Cerebellar nuclear complex (tissue), 1 donor: ENCODE data around the gene CFAP97.
"Not testable (repeated sequence)": the region's sequence is repeated elsewhere in the genome, so short reads cannot be mapped to it uniquely, and the experiment has no call there.

Experiments used
- DNase-seq, 2 experiments: peaks; one replicate each; lab custom pipeline; 2025; lab: John Stamatoyannopoulos, UW

CFAP97 gene

DNA sequence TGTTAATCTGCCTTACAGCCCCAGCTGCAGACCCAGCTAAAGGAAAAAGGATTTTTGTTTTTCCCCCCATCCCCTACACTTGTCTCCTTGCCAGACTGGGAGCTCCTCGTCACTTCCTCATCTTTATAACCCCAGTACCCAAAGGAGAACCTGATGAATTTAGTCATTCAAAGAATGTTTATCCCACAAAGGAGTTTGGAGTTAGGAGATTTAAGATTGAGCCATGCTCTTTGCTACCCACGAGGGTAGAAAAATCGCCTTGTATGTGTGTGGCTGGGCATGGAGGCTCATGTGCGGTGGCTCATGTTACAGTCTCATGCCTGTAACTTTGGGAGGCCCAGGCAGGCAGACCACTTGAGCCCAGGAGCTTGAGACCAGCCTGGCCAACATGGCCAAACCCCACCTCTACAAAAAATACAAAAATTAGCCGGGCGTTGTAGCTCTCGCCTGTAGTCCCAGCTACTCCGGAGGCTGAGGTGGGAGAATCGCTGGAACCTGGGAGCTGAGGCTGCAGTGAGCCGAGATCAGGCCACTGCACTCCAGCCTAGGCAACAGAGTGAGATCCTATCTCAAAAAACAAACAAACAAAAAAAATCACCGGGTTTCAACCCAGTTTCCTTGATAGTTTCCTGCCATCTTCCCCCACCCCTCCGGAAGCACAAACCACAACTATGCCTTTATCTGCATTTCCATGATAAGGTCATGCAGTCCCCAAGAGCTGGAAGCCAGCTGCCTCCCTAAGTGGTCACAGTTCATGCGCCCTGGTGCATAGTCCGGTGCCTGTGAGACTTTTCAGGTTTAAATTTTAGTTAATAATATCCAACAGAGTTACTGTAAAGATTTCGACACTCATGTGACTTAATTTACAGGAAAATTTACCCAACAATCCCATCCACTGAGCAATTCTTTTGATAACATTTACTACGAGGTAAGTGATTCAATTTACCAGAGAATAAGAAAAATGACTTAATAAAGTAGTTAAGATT is 1.5 kb downstream of the CFAP97 start:
- DNase-seq: no peak

DNA sequence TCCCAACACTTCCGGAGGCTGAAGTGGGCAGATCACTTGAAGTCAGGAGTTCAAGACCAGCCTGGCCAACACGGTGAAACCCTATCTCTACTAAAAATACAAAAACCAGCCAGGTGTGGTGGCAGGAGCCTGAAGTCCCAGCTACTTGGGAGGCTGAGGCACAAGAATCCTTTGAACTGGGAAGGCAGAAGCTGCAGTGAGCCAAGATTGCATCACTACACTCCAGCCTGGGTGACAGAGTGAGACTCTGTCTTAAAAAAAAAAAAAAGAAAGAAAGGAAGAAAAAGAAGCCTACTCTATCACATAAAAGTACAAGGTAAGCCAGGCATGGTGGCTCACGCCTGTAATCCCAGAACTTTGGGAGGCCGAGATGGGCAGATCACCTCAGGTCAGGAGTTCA is 5.6 kb downstream of the CFAP97 start:
- not testable (repeated sequence) for DNase-seq

DNA sequence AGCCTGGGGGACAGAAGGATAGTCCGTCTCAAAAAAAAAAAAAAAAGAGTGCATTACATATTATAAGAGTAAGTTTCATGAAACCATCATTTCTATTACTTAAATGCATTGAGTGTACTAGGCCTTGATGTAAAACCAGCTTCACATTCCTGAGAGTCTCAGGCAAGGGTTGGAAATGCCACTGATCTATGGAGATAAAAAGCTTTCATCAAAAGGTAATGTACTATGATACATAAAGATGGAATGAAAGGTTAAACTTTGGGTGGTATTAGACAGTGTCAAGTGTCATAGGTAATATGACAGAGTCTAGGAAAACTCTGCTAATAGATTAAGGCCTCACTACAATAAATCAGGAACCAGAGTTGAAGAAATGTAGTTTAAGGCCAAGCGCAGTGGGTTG is 7.4 kb downstream of the CFAP97 start:
- no peak for DNase-seq

DNA sequence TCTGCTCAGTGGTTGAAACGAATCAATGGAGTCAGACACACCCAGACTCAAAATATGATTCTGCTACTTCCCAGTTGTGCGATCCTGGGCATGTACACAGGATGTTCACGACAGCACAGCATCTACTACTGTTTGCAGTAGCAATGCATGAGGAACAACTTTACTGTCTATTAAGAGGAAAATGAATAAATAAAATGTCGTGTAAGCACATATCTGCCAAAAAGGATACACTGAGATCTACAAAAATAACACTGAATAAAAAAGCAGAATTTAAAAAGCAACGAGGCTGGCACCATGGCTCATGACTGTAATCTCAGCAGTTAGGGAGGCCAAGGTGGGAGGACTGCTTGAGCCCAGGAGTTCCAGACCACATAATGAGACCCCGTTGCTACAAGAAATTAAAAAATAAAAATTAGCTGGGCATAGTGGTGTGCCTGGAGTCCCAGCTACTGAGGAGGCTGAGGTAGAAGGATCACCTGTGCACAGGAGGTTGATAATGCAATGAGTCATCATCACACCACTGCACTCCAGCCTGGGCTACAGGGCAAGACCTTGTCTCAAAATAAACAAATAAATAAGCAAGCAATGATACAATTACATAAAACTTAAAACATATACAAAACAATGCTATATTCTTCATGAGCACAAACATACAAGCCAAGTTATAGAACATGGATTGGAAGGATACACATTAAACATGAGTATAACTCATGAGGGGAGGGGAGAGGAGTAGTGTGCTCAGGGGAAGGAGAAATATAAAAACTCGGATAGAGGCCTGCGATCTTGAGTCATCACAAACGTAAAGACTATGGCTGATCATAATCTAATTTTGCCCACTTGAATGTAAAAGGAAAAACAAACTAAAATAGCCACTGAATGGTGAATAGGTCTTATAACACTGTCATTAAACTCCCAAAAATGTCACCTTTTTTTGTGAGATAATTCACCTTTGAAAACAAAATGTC is 8.6 kb downstream of the CFAP97 start:
- DNase-seq: no peak

DNA sequence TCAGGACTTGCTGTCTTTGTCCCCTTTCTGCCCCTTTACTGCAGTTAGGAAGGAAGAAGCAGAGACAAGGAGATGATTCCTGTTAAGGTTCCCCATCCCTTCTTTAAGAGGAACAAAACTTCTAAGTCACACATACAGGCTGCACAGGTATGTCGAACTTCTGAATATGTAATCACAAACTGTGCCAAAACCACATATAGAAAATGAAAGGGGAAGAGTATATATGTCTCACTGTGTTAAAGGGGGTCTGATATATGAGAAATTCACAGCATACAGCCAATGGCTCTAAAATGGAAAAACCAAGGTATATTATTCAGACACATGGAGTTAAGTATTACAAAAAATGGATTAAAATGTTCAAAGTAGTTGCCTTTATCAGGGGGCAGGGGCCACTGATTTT is 11.7 kb downstream of the CFAP97 start:
- no peak for DNase-seq

DNA sequence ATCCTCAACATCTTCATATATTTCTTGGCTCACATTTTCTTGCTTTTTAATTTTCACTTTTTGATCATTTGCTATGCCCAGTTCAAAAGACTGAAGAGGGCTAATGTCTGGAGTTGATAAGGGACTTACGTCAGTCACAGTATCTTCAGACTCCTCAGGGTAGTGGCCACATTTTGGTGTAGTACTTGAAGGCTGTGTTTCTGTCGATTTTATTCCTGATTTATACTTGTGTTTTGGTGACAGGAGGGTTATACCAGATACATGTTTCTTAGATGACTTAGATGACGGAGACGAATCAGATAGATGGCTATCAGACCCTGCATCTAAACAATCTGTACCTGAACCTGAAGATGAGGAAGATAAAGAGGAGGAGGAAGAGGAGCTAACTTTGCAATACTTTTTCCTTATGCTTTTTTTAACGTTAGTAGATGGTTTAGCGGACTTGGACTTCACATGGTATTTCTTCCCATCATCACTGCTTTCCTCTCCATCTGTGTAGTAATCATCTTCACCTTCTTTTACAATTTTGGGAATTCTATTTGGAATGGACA is 13.4 kb downstream of the CFAP97 start:
- no peak for DNase-seq

DNA sequence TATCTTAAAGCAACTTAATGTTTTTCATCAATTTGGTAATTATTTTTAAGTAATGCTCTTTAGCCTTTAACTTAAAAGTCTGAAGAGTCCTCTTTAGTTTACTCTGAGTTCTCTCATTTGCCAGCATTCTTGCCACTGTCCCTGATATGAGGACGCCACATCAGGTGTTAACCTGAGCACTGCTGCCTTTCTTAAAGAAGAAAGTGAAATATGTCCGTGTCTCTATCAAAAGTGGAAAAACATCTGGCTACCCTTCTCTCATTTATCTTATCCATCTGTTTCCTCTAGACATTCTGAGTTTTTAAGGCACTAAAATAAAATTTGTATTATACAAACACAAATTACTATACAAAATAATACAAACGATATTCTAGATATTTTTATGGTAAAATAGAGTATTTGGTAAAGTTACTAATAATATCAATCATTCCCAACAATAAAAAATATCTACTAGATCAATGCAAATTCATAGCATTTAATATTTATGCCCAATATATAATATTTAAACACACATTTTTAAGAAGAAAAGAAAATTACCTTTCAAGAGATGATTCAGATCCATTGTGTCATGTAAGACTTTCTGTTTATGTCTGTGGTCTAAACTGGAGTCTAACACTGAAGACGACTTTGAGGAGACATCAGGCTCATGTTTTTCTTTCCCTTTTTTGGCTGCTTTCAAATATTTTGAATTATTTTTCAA is 14.0 kb downstream of the CFAP97 start:
- DNase-seq: no peak

DNA sequence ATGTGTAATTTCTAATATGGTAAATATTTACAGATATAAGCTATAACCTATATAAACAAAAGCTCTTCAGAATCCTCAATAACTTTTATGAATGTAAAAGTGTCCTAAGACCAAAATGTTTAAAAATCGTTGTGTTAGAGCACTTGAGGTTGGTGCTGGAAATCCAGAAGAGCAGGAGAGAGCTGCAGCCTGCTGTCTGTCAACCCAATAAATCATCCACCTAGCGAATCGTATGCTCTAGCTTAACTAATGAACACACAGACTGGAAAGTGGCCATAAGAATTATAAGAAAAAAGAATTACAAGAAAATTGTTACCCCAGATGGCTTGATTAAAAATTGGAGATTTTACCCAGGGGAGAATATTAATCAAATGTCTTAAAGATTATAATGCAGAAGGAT is 17.0 kb downstream of the CFAP97 start:
- no peak for DNase-seq

DNA sequence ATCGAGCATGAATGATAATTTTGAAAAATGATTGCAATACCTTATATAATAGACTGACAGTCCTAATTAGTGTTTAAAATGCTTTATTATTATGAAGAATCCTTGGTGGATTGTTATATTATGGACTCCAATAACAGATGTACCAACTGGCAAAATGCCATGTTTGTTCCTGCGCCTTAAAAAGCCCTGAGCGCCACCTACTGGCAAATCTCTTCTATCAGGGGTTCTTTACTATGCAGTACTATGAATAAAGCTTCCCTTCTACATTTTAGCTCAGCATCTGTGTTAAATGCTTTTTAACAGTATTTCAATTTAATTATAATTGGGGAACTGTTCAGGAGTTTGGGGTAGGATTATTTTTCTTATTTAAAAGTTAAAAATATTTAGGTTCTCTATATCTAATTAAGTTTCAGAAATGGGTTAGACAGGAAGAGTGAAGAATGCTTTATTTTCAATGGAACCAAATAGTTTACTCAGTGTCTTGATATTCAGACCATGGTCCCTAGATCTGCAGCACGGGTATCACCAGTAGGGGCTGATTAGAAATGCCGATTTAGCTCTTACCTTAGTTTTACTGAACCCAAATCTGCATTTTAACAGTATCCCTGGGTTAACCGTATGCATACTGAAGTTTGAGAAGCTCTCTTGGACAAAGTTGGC is 20.0 kb downstream of the CFAP97 start:
- peak in 1 of 2 experiments; percentile 56 for DNase-seq

DNA sequence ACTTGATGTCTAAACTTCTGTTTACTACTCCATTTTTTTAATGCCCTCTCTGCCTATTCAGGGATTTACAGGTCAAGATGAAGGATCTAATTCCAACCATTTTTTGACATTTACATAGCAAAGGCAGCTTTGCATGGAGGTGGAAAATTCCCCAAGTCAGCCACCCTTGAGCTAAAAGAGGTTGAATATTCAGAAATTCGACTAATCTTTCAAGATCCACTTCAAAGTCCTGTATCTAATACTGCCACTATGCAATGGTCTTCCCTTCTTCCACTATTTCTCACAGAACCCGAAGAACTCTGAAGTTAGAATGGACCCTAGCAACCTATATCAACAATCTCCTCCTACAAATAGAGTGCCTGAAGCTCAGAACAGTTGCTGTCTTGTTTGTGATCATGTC is 21.6 kb downstream of the CFAP97 start:
- DNase-seq: no peak

DNA sequence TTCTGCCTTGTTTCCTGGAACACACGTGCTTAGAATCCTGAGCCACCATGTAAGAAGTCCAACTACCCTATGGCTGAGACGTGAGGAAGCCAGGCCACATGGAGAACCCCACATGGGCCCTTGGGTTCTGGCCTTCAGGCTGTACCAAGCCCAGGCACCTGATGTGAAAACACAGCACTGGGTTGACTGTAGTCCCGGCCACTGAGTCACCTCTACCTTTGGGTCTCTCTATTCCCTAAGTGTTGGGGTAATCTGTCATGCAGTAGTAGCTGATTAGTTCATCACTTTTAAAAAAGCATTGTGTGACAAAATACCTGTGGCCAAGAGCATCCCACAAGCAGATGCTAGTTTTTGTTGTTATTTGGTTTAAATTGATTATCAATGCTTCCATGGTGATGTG is 24.3 kb downstream of the CFAP97 start:
- DNase-seq: no peak

DNA sequence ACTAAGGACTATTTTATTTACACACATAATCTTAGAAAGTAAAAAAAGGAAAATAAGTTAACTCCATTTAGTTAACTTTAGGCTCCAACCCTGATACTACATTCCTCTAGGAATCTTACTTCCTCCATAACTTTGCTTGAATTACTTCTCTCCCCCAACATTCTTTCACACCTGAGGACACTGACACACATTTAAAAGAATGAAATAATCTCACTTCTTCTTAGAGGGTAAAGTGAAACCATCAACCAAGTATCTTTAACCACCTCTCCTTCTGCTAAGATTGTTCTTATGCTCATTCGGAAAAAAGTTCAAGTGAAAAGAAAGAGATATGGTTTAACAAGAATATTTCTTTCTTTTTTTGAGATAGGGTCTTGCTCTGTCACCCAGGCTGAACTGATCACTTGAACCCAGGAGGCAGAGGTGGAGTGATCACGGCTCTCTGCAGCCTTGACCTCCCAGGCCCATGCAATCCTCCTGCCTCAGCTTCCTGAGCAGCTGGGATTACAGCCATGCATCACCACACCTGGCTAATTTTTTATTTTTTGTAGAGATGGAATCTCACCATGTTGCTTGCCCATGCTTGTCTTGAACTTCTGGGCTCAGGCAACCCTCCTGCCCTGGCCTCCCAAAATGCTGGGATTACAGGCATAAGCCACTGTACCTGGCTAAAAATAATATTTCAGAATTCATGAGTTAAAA is 32.3 kb downstream of the CFAP97 start:
- DNase-seq: no peak

DNA sequence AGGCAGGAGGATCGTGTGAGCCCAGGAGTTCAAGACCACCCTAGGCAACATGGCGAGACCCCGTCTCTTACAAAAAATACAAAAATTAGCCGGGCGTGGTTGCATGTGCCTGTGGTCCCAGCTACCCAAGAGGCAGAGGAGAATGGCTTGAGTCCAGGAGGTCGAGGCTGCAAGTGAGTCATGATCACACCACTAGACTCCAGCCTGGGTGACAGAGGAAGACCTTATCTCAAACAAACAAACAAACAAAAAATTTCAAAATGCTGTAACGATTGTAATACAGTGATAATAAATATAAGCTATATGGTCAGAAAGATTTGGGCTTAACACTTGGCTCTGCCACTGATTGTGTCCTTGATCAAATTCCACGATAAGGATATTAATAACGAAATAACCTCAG is 36.6 kb downstream of the CFAP97 start:
- DNase-seq: no peak

DNA sequence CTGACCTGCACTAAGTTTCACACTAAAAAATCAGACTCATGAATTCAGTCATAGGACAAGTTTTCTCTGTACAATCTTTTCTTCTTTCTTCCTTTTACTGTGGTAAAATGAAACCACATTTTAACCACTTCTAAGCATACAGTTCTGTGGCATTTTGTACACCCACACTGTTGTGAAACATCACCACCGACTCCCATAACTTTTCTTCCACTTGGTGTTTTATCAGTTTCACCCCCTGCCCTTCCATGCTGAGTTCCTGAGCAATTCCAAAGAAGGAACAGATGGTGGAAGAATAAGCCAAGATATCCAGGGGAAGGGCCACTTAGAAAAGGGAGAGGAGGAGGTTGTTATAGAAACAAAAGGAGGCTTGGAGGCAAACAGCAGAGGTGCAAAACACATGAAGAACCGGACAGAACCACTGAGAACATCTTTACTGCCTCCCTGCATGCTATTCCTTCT is 38.2 kb downstream of the CFAP97 start:
- DNase-seq: no peak

DNA sequence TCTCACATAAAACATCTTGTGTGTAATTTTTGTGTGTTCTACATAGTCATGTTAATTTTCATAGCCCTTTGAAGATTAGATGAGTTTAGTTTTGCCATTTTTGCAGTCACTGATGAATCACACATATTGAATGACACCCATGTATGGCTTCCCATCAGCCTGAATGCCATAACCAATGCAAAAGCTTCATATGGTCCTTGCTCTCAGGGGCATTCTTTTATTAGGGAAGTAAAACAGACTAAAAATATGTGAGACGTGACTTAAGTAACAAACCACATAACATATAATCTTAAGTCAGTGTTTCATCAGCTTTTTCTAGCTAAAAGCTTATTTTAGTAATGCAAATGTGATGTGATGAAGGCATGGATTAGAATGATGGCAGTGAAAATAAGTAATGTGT is 52.5 kb downstream of the CFAP97 start:
- no peak for DNase-seq

DNA sequence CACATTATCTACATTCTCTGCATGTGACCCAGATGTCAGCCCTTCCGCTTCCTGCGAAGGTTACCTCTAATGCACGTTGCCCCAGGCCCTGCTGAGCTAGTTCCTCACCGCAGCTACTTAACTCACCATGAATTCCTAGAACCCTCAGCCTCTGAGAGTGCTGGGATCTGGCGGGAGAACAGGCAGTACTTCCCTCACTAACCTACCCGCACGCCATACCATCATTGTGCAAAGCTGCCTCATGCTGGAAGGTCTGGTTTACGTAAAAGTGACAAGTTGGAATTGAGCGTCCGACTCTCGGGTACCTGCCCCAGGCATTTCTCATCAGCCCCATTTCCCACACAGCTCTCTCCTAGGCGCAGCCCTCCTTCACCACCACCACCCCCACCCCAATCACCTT is 54.4 kb downstream of the CFAP97 start:
- DNase-seq: no peak

DNA sequence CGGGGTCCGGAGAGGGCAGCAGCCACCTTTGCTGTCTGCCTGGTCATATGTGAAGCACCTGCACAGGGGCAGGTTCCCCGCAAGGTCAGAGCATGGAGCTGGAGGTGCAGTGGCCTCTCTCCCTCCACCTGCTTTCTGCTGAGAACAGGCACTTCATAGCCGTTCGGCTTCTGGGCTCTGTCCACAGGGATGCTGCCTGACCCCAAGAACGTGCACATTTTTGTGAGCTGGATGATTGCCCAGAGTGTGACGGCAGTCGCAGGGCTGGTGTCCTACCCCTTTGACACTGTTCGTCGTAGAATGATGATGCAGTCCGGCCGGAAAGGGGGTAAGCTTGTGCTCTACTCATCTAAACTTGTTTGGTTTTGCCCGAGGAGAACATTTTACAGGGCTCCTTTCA is 58.2 kb downstream of the CFAP97 start:
- DNase-seq: no peak

DNA sequence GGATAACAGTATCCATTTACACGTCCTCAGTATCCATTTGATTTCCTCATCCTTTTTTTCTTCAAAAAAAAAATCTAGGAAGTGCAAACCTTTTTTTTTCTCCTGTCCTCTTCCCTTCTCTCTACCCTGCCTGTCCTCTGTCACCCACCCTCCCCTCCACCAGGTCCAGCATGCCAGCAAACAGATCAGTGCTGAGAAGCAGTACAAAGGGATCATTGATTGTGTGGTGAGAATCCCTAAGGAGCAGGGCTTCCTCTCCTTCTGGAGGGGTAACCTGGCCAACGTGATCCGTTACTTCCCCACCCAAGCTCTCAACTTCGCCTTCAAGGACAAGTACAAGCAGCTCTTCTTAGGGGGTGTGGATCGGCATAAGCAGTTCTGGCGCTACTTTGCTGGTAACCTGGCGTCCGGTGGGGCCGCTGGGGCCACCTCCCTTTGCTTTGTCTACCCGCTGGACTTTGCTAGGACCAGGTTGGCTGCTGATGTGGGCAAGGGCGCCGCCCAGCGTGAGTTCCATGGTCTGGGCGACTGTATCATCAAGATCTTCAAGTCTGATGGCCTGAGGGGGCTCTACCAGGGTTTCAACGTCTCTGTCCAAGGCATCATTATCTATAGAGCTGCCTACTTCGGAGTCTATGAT is 59.1 kb downstream of the CFAP97 start:
- DNase-seq: no peak

DNA sequence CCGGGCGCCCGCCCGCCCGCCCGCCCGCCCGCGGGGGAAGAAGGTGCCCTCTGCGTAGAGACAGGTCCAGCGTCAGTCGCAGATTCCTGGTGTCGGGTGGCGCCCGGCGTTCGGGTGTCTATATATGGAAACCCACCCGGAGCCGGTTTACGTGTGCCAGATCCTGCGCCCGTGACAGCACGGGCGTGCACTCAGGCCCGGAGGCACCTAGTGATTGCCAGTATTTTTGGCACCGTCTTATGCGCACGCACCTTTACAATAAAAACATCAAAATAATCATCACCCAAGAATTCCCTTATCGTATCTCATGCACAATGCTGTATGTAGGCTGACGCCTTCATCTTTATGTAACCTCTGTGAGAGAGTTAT is 60.2 kb downstream of the CFAP97 start:
- peak in 1 of 2 experiments; percentile 42 for DNase-seq
